CMK (cell line): ENCODE data around the gene RET.

Experiments used
- DNase-seq: peaks from one replicate; pipeline ENCODE4 v3.0.0-alpha.2; 2010; ENCODE audit warnings: low read depth

Gene RET

GRCh38 chr10:43108951-43109350 is 32.1 kb downstream of the RET start:
- DNase-seq = no peak

DNA sequence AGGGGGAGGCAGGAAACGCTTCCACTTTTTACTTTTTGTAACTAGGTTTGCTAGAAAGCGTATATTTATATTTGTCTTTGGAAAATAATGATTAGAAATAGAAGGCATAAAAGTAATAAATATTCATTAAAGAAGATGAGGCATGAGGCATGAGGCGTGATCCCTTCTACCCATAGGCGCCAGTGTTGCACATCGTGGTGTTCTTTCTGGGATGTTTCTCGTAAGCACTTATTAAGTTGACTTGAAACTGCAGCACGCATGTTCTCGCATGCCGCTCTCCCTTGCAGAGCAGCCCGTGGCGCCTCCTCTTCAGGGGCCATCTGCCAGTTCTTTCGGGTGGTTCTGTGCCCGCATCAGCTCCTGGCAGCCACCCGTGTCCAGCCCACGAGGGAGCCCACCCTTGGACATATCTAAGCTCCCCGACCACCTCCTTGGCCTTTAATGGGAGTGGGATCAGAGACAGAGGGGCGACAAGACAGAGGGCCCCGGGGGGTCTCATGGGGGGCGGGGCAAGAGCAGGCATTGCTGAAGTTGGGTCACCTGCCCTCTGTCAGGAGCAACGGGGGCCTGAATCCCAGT is 32.9 kb downstream of the RET start:
- no peak for DNase-seq

DNA sequence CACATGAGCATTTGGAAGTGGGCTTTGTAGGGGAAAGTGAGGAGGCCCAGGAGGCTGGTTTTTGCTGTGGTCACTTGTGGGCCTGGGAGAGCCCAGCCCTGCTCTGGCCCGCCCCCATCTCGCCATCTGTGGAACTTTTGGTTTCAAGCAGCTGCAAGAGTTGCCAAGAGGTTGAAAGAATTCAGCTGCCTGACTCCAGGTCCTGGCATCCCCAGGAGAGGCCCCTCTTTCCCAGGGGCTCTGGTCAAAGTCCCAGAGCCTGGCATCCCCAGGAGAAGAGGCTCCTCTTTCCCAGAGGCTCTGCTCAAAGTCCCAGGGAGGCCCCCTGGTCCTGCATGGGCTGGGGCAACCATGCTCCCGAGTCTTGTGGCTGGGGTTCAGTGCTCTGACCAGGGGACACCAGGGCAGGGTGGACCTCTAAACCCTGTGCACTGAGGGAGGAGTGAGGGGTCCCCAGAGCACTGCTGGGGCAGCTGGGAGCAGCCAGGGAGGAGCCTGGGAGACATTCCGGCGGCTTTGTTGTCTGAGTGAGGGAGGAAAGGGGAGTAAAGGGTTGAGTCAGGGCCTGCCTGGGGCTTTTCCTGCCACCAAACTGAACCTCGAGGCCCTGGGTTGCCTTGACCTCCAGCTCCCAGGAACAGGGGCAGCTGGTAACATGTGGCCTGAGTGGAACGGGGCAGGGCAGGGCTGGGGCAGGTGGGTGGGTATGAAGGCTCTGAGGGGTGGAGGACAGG is 33.6 kb downstream of the RET start:
- DNase-seq = no peak

GRCh38 chr10:43111101-43111500 is 34.2 kb downstream of the RET start:
- no peak for DNase-seq

GRCh38 chr10:43111921-43112607 is 35.2 kb downstream of the RET start:
- no peak for DNase-seq

GRCh38 chr10:43112608-43112961 is 35.7 kb downstream of the RET start:
- DNase-seq = no peak

- DNase-seq = no peak
Measured at GRCh38 chr10:43113201-43114087, 36.6 kb downstream of the RET start.

GRCh38 chr10:43114088-43114742 is 37.3 kb downstream of the RET start:
- DNase-seq = no peak

DNA sequence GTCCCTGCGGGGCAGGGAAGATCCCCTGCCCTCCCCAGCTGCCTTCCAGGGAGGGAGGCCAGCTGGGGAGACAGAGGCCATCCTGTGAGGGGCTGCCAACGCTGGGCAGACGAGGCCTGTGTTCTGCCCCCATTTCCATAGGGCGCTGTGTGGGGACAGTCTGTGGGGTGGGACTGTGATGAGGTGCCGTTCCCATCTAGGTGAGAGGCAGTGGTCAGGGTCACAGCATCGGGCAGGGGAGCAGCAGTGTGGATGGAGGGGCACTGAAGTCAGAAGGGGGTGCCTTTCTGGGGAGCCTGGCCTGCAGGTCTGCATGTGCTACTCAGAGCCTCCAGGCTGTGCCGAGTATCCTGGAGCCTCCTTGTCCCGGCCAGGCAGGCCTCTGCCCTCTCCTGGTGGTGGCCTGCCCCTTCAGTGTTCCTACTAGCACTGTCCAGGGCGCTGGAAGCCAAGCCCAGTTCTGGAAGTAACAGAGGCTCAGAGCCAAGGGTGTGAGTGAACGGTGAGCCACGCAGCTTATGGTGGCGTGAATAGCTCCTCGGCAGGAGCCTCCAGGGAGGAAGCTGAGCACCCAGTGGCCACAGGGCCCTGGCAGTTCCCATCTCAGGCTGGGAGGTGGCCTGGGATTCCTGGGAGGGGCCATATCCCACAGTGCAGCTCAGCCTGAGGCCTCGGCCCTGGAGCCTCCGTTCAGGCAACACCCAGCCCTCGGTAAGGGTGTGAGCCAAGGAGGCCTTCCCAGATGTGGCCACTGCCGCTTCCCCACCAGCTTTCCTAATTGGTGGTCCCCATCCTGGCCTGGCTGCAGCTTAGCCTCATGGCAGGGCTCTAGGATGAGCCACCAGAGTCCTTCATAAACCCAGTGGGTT is 38.1 kb downstream of the RET start:
- no peak for DNase-seq

DNA sequence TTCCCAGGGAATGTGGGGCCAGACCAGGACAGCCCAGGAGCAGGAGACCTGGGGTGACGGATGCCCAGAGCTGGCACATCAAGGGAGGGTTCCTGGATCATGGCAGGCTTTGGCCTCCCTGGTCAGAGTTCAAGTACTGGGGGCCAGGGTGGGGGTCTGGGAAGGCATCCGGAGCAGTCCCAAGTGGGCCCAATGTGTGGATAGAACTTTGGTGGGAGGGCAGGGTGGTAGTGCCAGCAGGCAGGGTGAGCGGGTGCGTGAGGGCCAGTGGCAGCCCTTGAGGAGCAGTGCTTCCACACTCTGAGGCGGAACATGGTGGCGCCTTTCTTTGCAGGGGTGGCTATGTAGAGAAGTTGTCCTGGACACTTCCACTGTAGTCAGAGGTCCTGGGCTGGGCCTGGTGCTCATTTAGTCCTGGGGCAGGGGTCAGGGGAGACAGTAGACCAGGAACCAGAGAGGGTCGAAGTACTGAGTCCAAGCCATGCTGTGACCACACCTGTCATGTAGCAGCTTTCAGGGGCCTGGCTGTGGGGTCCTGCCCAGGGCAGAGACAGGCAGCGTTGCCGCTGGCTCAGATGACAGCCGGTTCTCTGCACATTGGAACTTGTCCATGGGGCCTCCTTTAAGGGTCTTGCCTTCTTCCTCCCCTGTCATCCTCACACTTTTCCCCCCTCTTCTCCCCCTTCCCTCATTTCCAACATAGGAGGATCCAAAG is 39.2 kb downstream of the RET start:
- DNase-seq = no peak

DNA sequence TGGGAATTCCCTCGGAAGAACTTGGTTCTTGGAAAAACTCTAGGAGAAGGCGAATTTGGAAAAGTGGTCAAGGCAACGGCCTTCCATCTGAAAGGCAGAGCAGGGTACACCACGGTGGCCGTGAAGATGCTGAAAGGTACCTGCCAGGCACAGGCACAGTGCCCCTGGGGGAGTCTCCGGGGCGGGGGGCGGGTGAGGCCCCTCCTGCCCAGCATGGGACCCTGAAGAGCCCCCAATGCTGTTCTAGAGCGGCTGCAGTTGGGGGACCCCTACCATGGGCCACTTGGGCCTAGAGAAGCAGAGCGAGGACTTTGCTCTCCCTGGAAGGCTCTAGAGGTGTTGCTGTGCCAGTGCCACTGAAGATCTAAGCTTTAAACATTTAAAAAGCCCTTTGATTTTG is 39.7 kb downstream of the RET start:
- DNase-seq = no peak

- DNase-seq = no peak
Measured at GRCh38 chr10:43117031-43117776, 40.3 kb downstream of the RET start.

DNA sequence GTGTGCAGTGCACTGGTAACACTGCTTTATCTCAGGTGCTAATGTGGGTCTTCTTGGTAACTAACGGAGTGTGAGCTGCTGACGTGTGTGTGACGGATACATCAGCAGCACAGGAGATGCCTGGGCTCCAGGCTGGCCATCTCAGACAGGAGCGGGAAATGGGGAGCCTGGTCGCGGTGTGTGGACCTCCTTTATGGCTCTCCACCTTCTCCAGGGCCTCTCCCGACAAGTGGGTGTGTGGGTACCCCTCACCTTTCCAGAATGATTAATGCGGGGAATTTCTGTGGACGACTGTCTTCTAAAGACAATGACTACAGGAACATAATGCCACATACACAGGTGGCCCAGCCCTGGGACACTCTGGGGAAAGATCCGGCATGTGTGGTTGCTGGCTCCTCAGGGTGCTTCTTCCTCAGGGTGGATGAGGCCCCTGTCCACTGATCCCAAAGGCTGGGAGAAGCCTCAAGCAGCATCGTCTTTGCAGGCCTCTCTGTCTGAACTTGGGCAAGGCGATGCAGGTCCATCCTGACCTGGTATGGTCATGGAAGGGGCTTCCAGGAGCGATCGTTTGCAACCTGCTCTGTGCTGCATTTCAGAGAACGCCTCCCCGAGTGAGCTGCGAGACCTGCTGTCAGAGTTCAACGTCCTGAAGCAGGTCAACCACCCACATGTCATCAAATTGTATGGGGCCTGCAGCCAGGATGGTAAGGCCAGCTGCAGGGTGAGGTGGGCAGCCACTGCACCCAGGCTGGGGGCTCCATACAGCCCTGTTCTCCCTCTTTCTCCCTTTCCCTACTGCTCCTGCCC is 41.1 kb downstream of the RET start:
- no peak for DNase-seq

GRCh38 chr10:43118631-43119415 is 42.0 kb downstream of the RET start:
- DNase-seq = no peak

- no peak for DNase-seq
Measured at GRCh38 chr10:43119416-43120115, 42.7 kb downstream of the RET start.

DNA sequence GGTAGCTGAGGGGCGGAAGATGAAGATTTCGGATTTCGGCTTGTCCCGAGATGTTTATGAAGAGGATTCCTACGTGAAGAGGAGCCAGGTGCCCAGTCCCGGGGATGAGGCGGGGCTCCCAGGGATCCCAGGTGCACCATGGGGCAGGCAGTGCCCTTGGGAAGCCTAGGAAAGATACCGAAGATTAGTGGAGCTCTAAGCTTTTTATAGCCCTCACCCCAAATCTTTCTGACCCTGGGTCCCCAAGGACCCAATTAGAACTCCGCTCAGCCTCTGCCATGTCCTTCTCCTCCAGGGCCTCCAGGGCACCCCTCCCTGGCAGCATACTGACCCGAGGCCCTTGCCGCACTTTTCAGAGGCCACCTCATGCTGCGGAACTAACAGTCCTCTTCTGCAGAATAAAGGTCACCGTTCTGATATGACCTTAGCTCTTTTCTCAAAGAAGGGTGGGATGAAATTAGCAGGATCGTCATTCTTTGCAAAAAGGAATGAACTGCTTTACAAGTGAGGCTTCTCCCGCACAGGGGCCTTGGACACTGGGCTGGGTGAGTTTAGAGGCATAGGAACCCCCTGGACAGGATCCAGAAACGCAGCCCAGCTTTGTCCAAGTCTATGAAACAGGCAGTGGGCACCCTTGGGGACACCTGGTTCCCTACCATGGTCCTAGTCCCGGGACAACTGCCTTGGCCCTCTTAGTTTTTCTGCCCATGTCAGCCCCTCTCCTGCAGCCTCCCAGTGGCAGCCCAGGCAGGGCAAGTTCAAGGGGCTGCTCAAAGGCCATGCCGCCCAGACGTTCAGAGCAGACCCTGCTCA is 43.5 kb downstream of the RET start:
- DNase-seq = no peak
